Liver (tissue), 3 donors: ENCODE results near the gene MOK.

ENCODE experiments used
- SP1 ChIP-seq: IDR thresholded peaks from 2 replicates; pipeline ENCODE4 v1.6.1; 2018; ENCODE audit warnings: antibody characterized with exemption, mild to moderate bottlenecking
- TF ChIP-seq, protein P1 (sequence below): fragments of 150-350 bp; IDR thresholded peaks from 2 replicates; pipeline ENCODE4 v1.5.1; 2017; ENCODE audit warnings: improper control_type of control experiment, low read depth, low read length; ENCODE audit not compliant: missing input control
- TF ChIP-seq, protein P2 (sequence below): IDR thresholded peaks from 2 replicates; pipeline ENCODE4 v1.6.1; 2016; ENCODE audit warnings: antibody characterized with exemption, mild to moderate bottlenecking
- donor health status: healthy.
- donor health status: healthy.

DNA sequence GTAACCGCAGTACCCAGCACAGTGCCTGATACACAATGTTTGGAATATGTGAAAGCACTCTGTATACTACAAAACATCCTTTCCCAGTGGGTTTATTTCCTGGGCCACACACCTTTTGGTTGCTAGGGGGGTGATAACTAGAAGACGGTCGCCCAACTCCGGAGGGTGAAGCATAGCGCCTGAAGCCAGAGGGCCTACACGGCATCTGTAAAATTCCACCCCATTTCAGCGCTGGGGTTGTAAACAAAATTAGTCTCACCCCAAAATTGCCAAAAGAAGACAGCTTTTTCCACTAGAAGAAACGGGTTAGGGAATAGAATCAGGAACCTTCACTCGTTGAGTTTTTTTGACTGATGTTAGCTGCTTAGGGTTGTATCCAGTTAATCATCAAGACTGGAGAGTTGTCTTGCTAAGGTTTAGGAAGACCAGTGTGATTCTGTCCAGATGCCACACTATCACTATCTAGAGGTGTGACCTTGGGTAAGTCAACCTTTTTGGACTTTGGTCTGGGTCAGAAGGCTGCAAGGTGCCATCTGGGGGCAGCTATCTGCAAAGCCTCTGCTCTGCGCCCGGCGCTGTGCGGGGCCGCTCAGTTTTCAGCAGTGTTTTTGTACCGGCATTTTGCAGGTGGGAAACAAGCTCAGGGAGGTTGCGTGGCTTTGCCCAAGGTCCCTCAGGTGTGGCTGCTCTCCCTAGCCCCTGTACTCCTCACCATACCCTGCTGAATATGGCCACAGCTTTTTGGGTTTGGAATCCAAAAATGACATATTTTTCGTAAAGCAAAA lies 15.9 kb upstream of the MOK start:
- TF ChIP-seq, protein P1, sequence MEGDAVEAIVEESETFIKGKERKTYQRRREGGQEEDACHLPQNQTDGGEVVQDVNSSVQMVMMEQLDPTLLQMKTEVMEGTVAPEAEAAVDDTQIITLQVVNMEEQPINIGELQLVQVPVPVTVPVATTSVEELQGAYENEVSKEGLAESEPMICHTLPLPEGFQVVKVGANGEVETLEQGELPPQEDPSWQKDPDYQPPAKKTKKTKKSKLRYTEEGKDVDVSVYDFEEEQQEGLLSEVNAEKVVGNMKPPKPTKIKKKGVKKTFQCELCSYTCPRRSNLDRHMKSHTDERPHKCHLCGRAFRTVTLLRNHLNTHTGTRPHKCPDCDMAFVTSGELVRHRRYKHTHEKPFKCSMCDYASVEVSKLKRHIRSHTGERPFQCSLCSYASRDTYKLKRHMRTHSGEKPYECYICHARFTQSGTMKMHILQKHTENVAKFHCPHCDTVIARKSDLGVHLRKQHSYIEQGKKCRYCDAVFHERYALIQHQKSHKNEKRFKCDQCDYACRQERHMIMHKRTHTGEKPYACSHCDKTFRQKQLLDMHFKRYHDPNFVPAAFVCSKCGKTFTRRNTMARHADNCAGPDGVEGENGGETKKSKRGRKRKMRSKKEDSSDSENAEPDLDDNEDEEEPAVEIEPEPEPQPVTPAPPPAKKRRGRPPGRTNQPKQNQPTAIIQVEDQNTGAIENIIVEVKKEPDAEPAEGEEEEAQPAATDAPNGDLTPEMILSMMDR: no peak
- TF ChIP-seq SP1: peak; percentile 36
- TF ChIP-seq, protein P2, sequence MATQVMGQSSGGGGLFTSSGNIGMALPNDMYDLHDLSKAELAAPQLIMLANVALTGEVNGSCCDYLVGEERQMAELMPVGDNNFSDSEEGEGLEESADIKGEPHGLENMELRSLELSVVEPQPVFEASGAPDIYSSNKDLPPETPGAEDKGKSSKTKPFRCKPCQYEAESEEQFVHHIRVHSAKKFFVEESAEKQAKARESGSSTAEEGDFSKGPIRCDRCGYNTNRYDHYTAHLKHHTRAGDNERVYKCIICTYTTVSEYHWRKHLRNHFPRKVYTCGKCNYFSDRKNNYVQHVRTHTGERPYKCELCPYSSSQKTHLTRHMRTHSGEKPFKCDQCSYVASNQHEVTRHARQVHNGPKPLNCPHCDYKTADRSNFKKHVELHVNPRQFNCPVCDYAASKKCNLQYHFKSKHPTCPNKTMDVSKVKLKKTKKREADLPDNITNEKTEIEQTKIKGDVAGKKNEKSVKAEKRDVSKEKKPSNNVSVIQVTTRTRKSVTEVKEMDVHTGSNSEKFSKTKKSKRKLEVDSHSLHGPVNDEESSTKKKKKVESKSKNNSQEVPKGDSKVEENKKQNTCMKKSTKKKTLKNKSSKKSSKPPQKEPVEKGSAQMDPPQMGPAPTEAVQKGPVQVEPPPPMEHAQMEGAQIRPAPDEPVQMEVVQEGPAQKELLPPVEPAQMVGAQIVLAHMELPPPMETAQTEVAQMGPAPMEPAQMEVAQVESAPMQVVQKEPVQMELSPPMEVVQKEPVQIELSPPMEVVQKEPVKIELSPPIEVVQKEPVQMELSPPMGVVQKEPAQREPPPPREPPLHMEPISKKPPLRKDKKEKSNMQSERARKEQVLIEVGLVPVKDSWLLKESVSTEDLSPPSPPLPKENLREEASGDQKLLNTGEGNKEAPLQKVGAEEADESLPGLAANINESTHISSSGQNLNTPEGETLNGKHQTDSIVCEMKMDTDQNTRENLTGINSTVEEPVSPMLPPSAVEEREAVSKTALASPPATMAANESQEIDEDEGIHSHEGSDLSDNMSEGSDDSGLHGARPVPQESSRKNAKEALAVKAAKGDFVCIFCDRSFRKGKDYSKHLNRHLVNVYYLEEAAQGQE: no peak
